RWPE2 (cell line): ENCODE results near the gene CACNA2D1.

ENCODE experiments used
- ATAC-seq: fragments of 200-7000 bp; cut with Tn5 transposase; 3 replicates; pipeline ENCODE4 v1.9.1; 2021; ENCODE audit warnings: low read depth
- DNase-seq: peaks from one replicate; pipeline ENCODE4 v3.0.0-alpha.2; 2020; ENCODE audit warnings: low spot score
- H3K27ac ChIP-seq: fragments of 450-650 bp; 2 replicates; pipeline ENCODE4 v1.5.1; 2017; ENCODE audit warnings: mild to moderate bottlenecking; ENCODE audit not compliant: poor library complexity, severe bottlenecking
- H3K27me3 ChIP-seq: fragments of 250-450 bp; sonication (Bioruptor Pico); 2 replicates; pipeline ENCODE4 v1.5.1; 2021; ENCODE audit warnings: mild to moderate bottlenecking, moderate library complexity; ENCODE audit not compliant: insufficient read depth, poor library complexity, severe bottlenecking
- H3K36me3 ChIP-seq: fragments of 250-450 bp; sonication (Bioruptor Pico); 2 replicates; pipeline ENCODE4 v1.5.1; 2020; ENCODE audit warnings: low read depth, mild to moderate bottlenecking, moderate library complexity
- H3K4me1 ChIP-seq: fragments of 250-450 bp; sonication (Bioruptor Pico); 2 replicates; pipeline ENCODE4 v1.5.1; 2021; ENCODE audit warnings: mild to moderate bottlenecking, moderate library complexity; ENCODE audit not compliant: insufficient read depth, poor library complexity, severe bottlenecking
- H3K4me3 ChIP-seq: fragments of 250-450 bp; sonication (Bioruptor Pico); 2 replicates; pipeline ENCODE4 v1.5.1; 2021; ENCODE audit warnings: mild to moderate bottlenecking, moderate library complexity; ENCODE audit not compliant: severe bottlenecking
- H3K9me3 ChIP-seq: fragments of 250-450 bp; sonication (Bioruptor Pico); 2 replicates; pipeline ENCODE4 v1.5.1; 2021; ENCODE audit warnings: mild to moderate bottlenecking, moderate library complexity; ENCODE audit not compliant: severe bottlenecking
- CTCF ChIP-seq: fragments of 450-650 bp; IDR thresholded peaks from one replicate; pipeline ENCODE4 v1.5.1; 2017; ENCODE audit warnings: mild to moderate bottlenecking, moderate library complexity; ENCODE audit not compliant: poor library complexity, severe bottlenecking

Gene CACNA2D1

GRCh38 chr7:82258181-82258580 lies 185.4 kb downstream of the CACNA2D1 start:
- H3K9me3 ChIP-seq: no peaks in the 10 kb centered on the region
- no peak overlapping the region for H3K4me3 ChIP-seq
- ATAC-seq: no peak
- no peaks in the 10 kb centered on the region for H3K4me1 ChIP-seq
- no peak overlapping the region for H3K27ac ChIP-seq
- no peak for TF ChIP-seq CTCF
- no peaks in the 10 kb centered on the region for H3K36me3 ChIP-seq
- DNase-seq: no peak
- no peaks in the 10 kb centered on the region for H3K27me3 ChIP-seq

- DNase-seq (no peak), ATAC-seq (no peak)
- no peak overlapping the region for H3K4me3 ChIP-seq
- H3K9me3 ChIP-seq: no peaks in the 10 kb centered on the region
- TF ChIP-seq CTCF: no peak
- no peaks in the 10 kb centered on the region for H3K4me1 ChIP-seq
- H3K36me3 ChIP-seq: no peaks in the 10 kb centered on the region
- H3K27me3 ChIP-seq: no peaks in the 10 kb centered on the region
- no peak overlapping the region for H3K27ac ChIP-seq
These were observed 186.4 kb downstream of the CACNA2D1 start for GRCh38 chr7:82257118-82257695.

- ATAC-seq: no peak
- no peaks in the 10 kb centered on the region for H3K9me3 ChIP-seq
- peaks cover 6% of the 10 kb centered on the region for H3K27me3 ChIP-seq
- no peak overlapping the region for H3K27ac ChIP-seq
- TF ChIP-seq CTCF: no peak
- H3K4me3 ChIP-seq: no peak overlapping the region
- no peak for DNase-seq
- H3K4me1 ChIP-seq: no peaks in the 10 kb centered on the region
- H3K36me3 ChIP-seq: no peaks in the 10 kb centered on the region
These were observed 187.9 kb downstream of the CACNA2D1 start for GRCh38 chr7:82255706-82256105.

- H3K36me3 ChIP-seq: no peaks in the 10 kb centered on the region
These were observed 193.0 kb downstream of the CACNA2D1 start for GRCh38 chr7:82250598-82250997.

More at GRCh38 chr7:82250598-82250997, 193.0 kb downstream of the CACNA2D1 start:
- Histone ChIP-seq H3K27me3 (peaks cover 6% of the 10 kb centered on the region), H3K27ac (no peak overlapping the region), H3K4me3 (no peak overlapping the region), H3K9me3 (no peaks in the 10 kb centered on the region), H3K4me1 (no peaks in the 10 kb centered on the region)
- no peak for TF ChIP-seq CTCF
- DNase-seq (no peak), ATAC-seq (no peak)
